GM19468 (cell line): Measurements from ENCODE around the gene PRKX.
"Not testable (repeated sequence)": the region's sequence is repeated elsewhere in the genome, so short reads cannot be mapped to it uniquely, and the experiment has no call there.

ENCODE experiments used
- ATAC-seq: cut with Tn5 transposase; IDR thresholded peaks from one replicate; pipeline ENCODE4 v1.9.1; 2021; ENCODE audit warnings: mild to moderate bottlenecking, moderate library complexity, moderate number of reproducible peaks; ENCODE audit not compliant: unreplicated experiment; ENCODE audit errors: extremely low read depth

PRKX gene

DNA sequence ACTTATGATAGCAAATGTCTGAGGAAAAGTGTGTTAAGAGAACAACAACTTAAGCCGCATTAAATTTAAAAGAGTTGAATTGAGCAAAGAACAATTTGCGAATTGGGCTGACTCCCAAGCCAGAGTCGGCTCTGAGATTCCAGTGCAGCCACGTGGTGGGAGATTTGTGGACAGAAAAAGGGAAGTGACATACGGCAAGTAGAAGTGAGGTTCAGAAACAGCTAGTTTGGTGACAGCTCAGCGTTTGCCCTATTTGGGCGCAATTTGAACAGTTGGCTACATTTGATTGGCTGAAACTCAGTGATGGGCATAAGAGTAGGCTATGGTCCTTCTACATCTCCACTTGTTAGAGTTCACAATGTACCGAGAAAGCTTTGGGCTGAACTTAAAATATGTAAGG, 124.0 kb downstream of the PRKX start:
- ATAC-seq = no peak

- ATAC-seq = no peak
Observed at GRCh38 chrX:3585719-3586118, 127.7 kb downstream of the PRKX start.

DNA sequence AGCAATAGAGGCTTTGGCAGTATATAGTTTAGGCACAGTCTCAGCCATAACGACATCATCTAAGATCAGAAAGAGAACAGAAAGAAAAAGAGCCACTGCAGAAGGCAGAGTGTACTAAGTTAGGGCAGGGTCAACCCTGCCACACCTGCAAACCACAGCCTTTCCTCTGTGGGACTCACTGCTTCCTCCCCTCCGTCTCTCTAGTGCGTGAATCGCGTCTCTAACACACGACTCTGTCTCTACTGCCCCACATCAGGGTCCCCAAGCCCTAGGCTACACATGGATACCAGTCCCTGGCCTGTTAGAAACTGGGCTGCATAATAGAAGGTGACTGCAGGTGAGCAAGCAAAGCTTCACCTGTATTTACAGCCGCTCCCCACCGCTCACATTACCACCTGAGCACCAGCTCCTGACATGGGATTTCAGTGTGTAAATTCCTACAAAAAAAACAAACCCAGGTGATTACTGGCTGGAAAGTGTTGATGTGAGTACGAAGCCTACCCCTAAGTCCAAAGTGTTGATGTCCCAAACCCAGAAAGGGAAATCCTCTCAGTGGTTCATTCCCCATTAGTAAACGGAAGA, 128.9 kb downstream of the PRKX start:
- no peak for ATAC-seq

- no peak for ATAC-seq
Observed at GRCh38 chrX:3582451-3582850, 131.0 kb downstream of the PRKX start.

GRCh38 chrX:3581609-3582108, 131.8 kb downstream of the PRKX start:
- ATAC-seq = no peak

DNA sequence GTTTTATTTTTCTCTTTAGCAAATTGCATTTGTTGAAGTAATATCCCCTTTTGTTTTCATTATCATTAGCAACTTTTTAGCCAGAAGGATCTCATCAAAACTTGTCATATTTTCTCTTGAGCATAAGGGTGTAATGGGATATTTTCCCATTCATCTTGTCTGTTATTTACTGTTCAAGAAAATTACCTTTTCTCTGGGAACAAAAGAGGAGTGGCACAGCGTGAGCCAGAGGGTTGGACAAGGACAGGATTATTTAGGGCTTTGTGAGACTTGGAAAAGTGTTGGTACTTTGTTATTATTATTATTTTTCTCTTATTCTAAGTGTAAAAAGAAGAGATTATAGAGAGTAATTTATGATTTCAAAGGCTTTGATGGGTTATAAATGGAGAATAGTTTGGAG, 135.9 kb downstream of the PRKX start:
- ATAC-seq = no peak

DNA sequence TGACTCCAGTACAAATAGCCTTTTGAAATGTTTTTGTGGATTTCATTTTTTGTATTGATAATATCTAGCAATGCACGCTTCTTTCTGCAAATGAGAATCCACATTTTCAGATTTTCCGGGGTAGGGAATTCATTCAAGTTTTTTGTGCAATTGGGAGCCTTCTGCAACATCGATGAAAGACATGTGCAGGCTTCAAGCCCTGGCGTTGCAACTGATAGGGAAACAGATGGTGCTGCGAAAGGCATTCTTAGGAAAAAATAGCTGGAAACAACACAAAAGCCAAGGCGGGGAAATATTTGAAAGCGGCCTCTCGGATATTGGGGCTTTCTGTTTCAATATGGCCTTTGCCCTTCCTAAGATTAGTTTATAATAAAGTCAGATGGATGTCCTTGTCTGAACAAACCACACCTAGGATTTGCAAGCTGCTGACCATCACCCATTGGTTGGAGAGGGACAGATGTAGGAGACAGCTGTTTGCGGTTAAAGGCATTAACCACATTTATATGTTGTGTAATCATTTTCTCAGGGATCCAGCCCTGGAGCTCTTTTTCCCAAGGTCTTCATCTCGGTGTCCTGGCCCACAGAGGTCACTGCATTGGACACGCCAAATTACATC, 136.5 kb downstream of the PRKX start:
- no peak for ATAC-seq

- no peak for ATAC-seq
Observed at GRCh38 chrX:3567686-3568085, 145.8 kb downstream of the PRKX start.

DNA sequence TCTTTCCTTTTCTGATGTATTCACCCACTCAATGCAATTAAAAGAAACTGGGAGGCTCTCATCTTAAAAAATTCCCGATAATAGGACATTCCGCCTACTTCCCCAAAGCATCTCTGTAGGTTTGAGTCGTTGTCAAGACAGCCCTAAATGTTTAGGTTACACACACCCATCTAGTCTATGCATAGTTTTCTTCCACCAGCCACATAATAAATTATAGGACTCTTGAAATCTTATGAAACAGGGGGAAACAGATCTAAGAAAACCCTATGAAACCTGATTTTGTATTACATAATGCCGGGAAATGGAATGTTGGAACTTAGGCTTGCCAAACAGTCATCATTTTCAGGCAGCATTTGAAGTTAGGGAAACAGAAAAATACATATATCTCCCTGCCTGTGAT, 150.0 kb downstream of the PRKX start:
- ATAC-seq = no peak

- ATAC-seq = not testable (repeated sequence)
Observed at GRCh38 chrX:3560010-3560409, 153.4 kb downstream of the PRKX start.
